HG03066 (cell line): ENCODE data around the gene BCAS1.

Source experiments
- ATAC-seq: cut with Tn5 transposase; IDR thresholded peaks from one replicate; pipeline ENCODE4 v1.9.1; 2021; ENCODE audit warnings: low read depth; ENCODE audit not compliant: unreplicated experiment

BCAS1 gene

GRCh38 chr20:54103762-54104600 is 33.6 kb upstream of the BCAS1 start:
- no peak for ATAC-seq

- peak; percentile 86 for ATAC-seq
Measured at GRCh38 chr20:54103067-54103761, 32.8 kb upstream of the BCAS1 start.

GRCh38 chr20:54102543-54102942 is 32.1 kb upstream of the BCAS1 start:
- no peak for ATAC-seq

GRCh38 chr20:54100563-54100962 is 30.2 kb upstream of the BCAS1 start:
- no peak for ATAC-seq

GRCh38 chr20:54099894-54100293 is 29.5 kb upstream of the BCAS1 start:
- no peak for ATAC-seq

GRCh38 chr20:54098047-54098446 is 27.7 kb upstream of the BCAS1 start:
- ATAC-seq, result no peak

- ATAC-seq, result no peak
Measured at GRCh38 chr20:54097236-54097529, 26.8 kb upstream of the BCAS1 start.

- no peak for ATAC-seq
Measured at GRCh38 chr20:54095824-54096223, 25.4 kb upstream of the BCAS1 start.

GRCh38 chr20:54094268-54094580 is 23.8 kb upstream of the BCAS1 start:
- no peak for ATAC-seq

GRCh38 chr20:54093423-54094267 is 23.3 kb upstream of the BCAS1 start:
- no peak for ATAC-seq

GRCh38 chr20:54092021-54092420 is 21.6 kb upstream of the BCAS1 start:
- no peak for ATAC-seq

GRCh38 chr20:54091120-54091480 is 20.7 kb upstream of the BCAS1 start:
- no peak for ATAC-seq

- ATAC-seq, result no peak
Measured at GRCh38 chr20:54090230-54091119, 20.1 kb upstream of the BCAS1 start.

- ATAC-seq, result no peak
Measured at GRCh38 chr20:54088430-54088829, 18.0 kb upstream of the BCAS1 start.

GRCh38 chr20:54086507-54087039 is 16.2 kb upstream of the BCAS1 start:
- no peak for ATAC-seq

GRCh38 chr20:54085910-54086309 is 15.5 kb upstream of the BCAS1 start:
- ATAC-seq, result no peak

- ATAC-seq, result no peak
Measured at GRCh38 chr20:54085425-54085824, 15.0 kb upstream of the BCAS1 start.

- no peak for ATAC-seq
Measured at GRCh38 chr20:54084727-54085388, 14.5 kb upstream of the BCAS1 start.

- no peak for ATAC-seq
Measured at GRCh38 chr20:54084193-54084592, 13.8 kb upstream of the BCAS1 start.

- ATAC-seq, result peak; percentile 44
Measured at GRCh38 chr20:54083459-54083858, 13.1 kb upstream of the BCAS1 start.
